DMS153 treated with DMSO at 0.1 percent for 48 hours (cell line): ENCODE measurements around the gene GJB4.
"Not testable (repeated sequence)": the region's sequence is repeated elsewhere in the genome, so short reads cannot be mapped to it uniquely, and the experiment has no call there.

Experiments
- DNase-seq: peaks from one replicate; lab custom pipeline; 2025; ENCODE audit not compliant: unreplicated experiment; lab: John Stamatoyannopoulos, UW

The GJB4 gene

GRCh38 chr1:34759503-34760357 is at the start of gene GJB4:
TSS of gene GJB4 (plus strand) at chr1:34759740. CDS start at chr1:34761255, 1,515 bp downstream.
- DNase-seq = no peak

DNA sequence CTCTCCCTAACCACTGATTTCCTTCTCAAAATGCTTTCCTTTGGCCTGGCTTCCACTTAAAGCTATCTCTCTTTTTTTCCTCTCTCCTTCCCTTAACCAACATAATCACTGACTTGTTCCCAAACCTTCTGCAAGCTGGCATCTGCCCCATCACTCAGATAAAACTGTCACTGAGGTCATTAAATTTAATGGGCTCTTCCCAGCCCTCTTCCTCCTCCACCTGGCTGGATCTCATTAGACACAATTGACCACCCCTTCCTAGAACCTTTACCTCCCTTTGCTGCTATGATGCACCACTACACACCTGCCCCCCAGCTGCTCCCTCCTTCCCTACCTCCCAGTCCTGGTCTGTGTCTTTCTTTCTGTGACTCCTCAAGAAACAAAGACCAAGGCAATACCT is 48.7 kb upstream of the GJB4 start:
- peak; percentile 28 for DNase-seq

DNA sequence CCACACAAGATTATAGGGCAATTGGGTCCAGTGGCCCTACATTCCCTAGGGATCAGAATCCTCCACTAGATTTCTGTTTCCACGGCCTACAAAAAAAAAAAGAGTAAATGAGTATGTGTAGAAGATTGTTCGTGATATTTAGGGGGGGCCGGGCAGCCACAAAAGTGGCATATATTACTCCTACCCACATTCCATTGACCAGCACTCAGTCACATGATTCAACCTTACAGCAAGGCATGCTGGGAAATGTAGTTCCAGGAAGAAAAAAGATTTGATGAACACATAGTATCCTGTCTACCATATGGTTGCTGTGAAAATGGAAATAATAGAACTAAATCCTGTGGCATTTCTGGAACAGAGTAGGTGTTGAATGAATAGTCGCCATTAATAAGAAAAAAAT is 48.1 kb upstream of the GJB4 start:
- DNase-seq = peak; percentile 26

GRCh38 chr1:34712007-34712688 is 47.4 kb upstream of the GJB4 start:
- DNase-seq = no peak

DNA sequence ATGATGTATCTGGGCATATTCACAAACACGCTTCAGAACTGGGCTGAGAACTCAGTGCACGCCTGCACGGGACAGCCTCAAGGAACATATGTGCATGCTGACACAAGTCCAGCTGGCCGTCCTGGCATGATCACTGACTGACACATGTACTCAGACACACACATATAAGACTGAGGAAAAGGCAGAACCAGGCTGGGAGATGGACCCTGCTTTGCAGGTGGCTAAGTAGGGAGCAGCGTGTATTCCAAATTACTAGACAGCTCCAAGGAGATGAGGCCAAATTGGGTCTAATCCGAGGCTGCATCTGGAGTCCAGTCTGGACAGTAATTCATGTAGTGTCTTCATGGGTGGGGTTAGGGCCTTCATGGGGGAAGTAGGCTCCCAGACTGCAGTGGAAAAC is 46.1 kb upstream of the GJB4 start:
- no peak for DNase-seq

- DNase-seq = no peak
Observed at GRCh38 chr1:34714386-34714785, 45.2 kb upstream of the GJB4 start.

GRCh38 chr1:34715139-34715538 is 44.4 kb upstream of the GJB4 start:
- no peak for DNase-seq

DNA sequence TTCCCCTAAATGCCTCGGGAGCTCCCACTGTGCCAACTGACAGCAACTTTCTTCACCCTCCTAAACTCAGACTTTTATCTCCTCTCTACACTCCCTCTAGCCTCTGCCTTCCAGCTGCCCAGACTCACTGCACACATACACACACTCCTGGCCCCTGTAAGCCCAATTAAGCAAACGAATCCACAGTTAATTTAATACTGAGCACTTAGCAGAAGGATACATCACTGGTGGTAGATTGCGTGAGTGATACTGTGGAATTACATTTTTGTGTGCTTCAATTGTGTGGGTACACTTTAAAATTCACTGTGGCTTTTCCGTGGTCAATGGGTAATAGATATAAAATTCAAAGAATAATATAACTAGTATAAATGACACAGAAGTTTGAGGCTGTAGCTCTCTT is 38.3 kb upstream of the GJB4 start:
- DNase-seq = no peak

GRCh38 chr1:34721646-34722355 is 37.7 kb upstream of the GJB4 start:
- DNase-seq = no peak

DNA sequence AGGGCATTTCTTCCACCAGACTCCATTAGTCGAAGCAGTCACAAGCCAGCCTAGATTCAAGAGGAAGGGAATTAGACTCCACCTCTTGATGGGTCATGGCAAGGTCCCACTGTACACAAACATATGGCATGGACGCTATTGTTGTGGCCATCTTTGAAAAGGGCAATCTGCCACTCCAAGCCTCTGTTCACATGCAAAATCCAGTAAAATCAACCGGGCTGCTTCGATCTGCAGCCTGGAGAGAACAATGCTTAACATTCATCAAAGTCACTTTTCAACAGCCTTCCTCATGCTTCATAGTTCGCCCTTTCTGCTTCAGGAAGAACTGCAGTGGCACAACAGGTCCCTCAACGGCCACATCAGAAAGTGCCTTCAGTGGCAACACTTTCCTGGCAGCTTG is 32.7 kb upstream of the GJB4 start:
- DNase-seq = peak; percentile 10

DNA sequence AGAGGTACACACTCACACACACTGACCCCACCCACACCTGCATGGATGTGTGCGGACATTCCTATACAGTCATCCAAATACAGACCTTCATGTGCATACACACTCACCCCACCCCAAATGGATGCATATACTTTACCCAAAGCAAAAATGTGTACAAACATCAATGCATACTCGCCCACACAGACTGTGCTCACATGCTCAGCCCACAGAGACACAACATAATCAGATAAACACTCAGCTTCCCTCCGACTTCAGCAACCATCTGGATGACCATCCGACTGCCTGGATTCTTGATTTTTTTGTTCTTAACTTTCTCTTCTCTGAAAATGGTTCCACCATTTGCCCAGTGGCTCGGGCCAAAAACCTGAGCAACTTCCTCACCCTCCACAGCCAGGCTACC is 29.1 kb upstream of the GJB4 start:
- no peak for DNase-seq

GRCh38 chr1:34732831-34733230 is 26.7 kb upstream of the GJB4 start:
- not testable (repeated sequence) for DNase-seq

- DNase-seq = no peak
Observed at GRCh38 chr1:34736692-34737091, 22.8 kb upstream of the GJB4 start.

- not testable (repeated sequence) for DNase-seq
Observed at GRCh38 chr1:34737236-34737635, 22.3 kb upstream of the GJB4 start.

DNA sequence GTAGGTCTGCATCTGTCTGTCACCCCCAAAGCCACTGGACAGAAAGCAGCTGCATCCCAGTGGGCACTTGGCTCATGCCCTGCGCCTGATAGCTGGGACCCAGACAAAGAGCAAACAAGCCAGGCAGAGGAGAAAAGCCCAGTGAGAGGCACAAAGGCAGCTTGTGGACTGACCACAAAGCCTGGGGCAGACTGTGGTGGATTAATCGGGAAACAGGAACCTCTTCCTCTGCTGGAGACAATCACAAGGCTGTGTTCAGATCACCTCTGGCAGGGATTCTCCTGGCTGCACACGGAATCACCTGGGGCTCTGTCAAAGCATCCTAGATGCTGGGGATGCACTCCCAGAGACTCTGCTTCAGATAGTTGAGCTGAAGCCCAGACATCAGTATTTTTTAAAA is 19.9 kb upstream of the GJB4 start:
- peak; percentile 5 for DNase-seq

DNA sequence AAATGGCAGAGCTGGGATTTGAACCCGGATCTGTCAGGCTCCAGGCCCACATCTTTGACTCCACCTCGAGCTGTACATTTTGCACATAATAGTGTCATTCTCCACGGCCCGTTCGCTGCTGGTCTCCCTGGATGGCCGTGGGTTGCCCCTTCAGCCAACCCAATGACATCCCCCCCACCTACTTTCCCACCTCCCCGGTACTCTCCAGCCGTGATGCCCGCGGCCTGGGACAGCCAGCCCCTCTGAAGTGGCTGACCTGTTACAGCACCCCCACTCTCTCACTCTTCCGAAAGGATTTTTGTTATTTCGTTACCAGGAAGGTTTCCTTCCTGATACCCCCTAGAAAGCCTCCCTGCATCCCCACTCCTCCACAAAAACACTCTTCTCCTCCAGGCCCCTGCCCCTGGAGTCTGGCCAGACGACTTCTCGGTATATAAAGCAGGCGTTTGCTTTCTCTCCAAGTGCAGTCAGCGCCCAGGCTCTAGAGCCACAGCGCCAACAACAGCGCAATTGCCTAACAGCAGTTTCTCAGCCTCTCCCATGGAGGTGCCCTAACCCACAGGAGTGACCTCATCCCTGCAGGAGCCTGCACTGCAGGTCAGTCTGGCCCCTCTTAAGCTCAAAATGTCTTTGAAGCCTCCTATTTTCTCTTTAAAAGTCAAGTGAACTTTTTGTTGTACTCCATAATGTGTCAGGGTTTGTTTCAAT is 19.2 kb upstream of the GJB4 start:
- DNase-seq = peak; percentile 12

GRCh38 chr1:34742667-34743270 is 16.8 kb upstream of the GJB4 start:
- peak; percentile 77 for DNase-seq

DNA sequence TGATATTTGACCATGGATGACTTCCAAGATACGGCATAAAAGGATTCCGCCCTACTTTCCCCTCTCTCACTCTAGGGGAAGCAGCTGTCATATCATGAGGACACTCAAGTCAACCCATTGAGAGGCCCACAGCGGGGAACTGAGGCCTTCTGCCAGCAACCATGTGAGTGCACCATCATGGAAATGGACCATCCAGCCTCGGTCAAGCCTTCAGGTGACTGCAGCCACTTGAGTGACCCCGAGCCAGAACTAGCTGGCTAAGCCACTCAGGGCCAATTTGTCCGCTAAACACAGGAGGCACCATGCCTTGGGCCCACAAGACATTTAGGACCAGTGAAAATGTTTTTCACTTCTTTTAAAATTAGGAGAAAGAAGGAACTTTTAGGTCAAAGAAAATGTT is 15.8 kb upstream of the GJB4 start:
- no peak for DNase-seq

- DNase-seq = no peak
Observed at GRCh38 chr1:34744851-34745250, 14.7 kb upstream of the GJB4 start.

DNA sequence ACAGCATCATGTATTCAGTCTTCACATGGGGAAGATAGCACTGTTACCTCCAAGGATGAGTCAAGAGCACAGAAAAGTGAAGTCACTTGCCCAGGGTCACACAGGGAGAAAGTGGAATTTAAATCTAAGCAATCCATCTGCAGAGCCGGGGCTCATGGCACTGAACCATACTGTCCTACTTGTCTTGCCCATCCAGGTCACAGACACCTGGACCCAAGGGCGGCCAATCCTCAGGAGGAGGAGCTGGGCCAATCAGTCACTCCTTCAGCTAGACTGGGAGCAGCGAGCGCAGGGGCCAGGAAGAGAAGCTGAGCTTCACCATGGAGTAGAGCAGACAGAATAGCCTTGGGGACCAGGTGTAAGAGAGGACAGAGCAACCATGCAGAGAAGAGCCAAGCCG is 13.9 kb upstream of the GJB4 start:
- DNase-seq = no peak

GRCh38 chr1:34746101-34746500 is 13.4 kb upstream of the GJB4 start:
- DNase-seq = no peak
